Stimulated activated CD4-positive, alpha-beta T cell treated with anti-CD3 and anti-CD28 coated beads, Interleukin-1b, Interleukin-23, amount 100 ng/mL, for 4 hours (primary cell): ENCODE data around the gene GOLPH3.
A peak's percentile ranks its signal among the peaks of the same experiment; 100 is the strongest.

Source experiments
- DNase-seq, 2 donors: peaks; one replicate each; pipeline ENCODE4 v3.0.0-alpha.2; 2020; ENCODE audit warnings: low read depth in 2 of 2

Gene GOLPH3

DNA sequence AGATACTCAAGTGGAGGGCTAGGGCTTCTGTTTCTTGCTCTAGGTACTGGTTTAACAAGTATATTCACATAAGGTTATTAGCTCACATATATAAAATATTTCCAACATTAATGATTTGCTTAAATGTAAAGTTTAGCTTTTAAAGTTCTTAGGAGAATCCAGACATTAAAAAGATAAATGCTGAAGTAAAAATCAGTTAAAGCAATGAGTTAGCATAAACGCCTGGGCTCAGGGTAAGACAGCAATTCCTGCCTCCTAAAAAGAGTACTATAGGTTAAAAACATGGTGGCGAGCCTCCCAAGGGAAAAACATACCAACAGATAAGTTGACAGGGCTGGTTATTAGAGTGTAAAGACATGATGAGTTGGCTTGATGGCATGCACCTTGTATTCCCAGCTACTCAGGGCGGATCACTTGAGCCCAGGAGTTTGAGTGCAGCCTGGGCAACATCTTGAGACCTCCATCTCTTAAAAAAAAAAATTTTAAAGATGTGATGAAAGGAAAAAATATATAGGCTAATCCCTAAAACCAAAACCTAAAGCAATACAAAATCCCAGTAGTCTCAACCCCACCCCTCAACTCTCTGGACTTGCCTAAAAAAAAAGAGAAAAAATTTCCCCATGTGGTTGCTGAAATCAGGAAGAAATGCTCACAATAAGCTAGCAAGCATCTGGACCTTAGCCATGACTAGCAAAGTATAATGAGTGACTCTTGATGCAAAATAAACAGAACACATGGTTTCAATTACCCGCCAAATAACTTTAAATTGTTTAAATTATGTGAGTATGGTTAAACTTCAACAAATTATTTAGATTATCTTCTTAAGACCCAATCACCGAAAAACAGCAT is 3.6 kb downstream of the GOLPH3 start:
- no peak for DNase-seq

DNA sequence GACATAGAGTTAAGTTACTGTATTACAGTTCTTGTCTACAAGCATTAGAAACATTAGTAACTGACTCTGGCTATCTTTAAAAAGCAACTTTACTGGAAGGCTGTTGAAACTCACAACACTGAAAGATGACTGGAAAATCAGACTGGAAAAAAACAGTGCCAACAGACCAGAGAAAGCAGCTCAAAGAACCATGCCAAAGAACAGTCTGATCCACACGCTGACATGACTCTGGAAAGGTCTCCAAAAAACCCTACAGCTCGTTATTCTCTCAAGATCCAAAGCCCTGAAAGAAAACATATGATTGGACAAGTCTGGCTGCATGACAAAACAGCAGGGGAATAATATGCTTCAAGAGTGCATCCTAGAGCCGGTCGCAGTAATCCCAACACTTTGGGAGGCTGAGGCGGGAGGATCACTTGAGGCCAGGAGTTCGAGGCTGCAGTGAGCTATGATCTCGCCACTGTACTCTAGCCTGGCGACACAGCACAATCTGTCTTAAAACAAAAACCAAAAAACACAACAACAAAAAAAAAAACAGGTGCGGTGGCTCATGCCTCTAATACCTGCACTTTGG is 5.6 kb downstream of the GOLPH3 start:
- no peak for DNase-seq

DNA sequence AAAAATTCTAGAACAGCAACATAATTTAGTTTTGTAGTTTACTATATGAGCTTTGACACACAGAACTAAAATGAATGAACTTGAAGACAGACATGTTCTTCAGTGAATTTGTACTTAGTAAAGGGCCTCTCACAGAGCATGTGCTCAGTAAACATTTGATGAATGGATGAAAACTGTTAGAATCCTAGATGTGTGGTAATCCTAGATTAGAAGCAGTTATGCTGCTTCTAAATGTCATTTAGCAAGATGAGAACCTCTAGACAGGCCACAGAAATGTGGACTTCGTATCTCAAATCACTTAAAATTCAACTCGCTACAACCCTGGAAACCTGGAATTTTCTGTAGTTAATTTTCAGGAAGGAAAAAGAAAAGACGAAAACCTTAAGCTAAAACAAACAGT is 8.5 kb downstream of the GOLPH3 start:
- no peak for DNase-seq

DNA sequence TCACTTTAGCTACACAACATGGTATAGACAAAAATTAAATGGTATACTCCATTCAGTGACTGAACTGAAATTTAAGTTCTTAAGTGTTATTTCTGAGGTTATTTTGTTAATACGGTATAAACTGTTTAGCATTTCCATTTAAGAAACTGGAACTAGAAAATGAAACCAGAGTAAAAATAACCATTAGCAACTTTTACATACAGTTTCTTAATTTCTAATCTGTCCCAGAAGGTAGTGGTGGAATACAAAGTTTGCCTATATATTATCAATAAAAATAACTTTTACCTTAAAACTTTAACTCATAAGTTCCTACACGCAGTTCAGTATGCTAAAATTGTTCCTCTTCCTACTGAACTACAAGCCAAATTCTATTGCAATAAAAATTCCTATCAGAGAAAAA is 10.3 kb downstream of the GOLPH3 start:
- DNase-seq: no peak

DNA sequence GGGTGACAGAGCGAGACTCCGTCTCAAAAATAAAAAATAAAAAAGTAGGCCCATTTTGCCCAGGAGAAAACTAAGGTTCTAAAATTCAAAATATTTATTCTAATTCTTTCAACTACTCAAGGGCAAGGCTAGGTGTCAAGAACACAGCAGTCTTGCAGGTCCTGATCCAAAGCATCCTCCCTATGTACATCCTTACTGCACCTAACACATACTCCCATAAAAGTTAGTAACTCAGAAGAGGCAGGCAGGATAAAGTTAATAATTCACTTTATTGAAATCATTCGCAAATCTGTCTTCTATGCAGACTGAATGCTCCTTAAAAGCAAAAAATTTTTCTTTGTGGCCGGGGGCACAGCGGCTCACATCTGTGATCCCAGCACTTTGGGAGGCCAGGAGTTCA is 11.1 kb downstream of the GOLPH3 start:
- no peak for DNase-seq

DNA sequence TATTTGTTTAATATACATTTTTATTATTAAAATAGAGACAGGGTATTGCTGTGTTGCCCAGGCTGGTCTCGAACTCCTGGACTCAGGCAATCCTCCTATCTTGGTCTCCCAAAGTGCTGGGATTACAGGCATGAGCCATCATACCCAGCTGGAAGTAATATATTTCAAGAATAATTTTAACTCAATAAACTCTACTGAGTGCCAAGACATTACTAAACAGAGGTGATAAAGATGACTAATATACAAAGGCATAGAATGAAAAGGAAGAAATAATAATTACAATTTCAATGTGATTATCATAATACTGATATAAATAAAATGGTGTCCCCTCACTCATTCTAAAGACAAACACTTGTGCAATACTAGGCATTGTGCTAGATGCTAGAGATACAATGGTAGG is 13.9 kb downstream of the GOLPH3 start:
- DNase-seq: no peak

DNA sequence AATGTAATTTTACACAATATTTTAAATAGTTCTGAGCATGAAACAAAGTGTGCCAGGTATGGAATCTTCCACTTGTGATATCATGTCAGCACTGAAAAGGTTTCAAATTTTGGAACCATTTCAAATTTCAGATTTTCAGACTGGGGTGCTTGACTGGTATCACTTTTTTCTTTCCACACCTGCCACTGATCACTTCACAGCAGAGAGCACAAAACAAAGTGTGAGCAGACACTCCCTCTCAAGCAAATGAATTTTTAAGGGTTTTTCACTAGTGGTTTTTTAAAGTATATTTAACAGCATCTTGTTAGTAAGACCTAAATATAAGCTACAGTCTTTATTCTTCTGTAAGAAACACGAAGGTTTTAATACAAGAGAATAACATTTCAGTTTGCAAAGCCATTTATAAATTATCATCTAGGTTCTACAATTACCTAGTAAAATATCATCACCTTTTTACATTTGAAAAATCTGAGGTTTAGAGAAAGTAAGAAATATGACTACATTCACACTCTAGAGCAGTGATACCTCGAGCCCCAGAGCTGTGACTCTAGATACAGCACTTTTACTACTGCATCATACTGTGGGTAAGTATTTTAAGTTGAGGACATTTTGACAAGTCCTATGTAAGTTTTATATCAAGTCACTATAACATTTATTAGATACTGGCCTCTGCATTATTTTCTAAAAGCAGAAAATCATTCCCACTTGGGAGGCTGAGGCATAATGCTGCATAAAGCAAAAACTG is 14.6 kb downstream of the GOLPH3 start:
- DNase-seq: no peak

DNA sequence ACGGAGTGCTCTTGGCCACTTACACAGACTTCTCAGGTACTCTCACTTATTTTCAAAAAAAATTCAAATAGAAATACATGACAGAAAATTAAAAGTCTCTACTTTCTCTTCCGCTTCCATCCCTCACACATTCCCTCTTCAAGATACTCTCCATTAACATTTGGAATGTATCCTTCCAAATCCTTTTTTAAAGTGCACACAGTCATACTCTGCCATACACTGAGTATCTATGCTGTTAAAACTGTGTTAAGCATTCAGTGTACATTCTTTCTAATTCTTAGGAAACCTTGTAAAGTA is 15.5 kb downstream of the GOLPH3 start:
- no peak for DNase-seq

DNA sequence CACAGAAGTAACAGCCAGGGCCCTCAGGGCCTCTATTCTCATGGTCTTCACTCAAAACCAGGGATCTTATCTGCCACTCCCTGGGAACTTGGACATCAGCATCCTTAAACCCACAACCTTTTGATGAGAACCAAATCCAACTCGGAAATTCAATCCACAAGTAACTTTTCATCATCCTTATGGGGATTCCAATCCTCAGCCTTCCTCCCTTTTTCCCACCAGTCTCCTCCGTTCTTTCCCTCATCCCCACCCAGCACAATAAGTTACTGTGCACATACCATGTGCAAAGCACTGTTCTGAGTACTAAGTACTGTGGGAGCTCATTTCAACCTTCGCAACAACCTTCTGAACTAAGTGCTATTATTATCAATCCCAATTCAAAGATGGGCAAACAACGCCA is 17.0 kb downstream of the GOLPH3 start:
- no peak for DNase-seq

DNA sequence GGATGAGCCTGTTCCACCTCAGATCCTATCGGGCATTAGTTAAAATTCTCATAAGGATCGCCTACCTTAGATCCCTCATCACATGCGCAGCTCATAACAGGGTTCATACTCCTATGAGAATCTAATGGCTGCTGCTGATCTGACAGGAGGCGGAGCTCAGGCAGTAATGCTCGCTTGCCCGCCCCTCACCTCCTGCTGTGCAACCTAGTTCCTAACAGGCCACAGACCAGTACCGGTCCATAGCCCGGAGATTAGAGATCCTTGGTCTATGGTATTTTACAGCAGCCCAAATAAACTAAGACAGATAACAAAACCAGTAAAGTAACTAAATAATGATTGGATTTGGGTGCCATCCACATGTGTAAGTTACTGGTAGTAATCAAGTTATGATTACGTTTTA is 17.5 kb downstream of the GOLPH3 start:
- DNase-seq: no peak

DNA sequence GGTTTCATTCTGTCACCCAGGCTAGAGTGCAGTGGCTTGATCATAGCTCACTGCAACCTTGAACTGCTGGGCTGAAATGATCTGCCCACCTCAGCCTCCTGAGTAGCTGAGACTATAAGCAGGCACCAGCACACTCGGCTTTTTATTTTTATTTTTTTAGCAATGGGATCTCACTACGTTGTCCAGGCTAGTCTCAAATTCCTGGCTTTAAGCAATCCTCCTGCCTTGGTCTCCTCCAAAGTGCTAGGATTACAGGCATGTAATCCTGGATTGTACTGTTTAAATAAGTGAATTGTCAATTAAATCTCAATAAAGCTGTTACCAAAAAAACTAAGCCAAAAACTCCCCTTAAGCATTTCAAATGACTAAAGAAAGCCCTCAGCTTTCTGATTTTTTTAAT is 18.9 kb downstream of the GOLPH3 start:
- no peak for DNase-seq

DNA sequence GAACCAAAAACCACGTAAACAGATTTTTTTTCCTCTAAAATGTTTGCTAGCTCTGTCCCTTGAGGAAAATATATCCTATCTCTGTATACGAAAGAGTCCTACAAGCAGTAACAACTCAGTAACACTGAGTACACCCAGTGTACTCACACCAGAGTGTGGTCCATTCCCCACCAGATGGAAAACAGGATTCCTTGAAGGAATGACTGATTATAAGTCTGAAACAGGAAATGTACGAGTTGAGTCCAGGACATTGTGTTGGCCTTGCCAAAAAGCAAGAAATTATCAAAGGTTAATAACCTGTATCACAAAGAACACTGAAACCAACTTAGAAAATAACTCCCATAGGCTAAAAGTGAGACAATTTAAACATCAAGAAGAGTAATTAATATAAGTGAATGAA is 20.4 kb downstream of the GOLPH3 start:
- DNase-seq: no peak

DNA sequence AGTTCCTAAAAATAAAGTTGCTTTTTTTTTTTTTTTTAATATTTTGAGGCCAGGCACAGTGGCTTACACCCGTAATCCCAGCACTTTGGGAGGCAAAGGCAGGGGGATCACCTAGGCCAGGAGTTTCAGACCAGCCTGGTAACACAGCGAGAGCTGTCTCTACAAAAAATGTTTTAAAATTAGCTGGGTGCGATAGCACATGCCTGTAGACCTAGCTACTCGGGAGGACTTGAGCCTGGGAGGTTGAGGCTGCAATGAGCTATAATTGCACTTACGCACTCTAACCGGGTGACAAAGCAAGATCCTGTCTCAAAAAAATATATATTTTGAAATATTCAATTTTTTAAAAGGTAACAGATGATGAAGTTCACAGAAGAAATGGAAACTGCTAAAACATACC is 22.9 kb downstream of the GOLPH3 start:
- DNase-seq: no peak

DNA sequence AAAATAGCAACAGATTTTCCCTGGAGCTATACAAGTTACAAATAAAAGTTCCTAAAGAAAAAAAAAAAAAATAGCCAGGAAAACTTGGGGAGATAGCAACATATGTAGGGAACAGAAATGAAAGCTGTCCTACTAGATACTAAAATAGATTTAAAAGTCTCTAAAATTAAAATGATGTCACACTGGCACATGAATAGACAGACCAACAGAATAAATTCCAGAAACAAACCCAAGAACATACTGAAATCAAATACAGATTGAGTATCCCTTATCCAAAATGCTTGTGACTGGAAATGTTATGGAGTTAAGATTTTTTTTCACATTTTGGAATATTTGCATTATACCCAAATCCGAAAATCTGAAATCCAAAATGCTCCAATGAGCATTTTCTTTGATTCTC is 23.8 kb downstream of the GOLPH3 start:
- DNase-seq: no peak

DNA sequence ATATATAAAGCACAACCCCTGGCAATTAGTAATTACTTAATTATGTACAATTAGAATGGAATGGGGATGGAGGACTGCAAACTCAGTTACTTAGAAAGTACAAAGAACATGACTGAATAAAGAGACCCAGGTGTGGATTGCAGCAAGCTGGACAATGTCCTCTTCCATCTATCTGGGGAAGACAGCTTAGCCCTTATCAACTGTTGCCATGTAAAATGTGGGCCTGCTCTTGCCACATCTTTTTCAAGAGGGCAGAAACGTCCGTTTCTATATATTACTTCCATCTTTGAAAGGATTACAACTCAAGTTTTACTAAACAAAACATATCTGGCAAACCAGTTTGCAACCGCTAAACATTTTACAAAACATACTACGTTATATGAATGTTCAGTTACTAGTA is 26.2 kb downstream of the GOLPH3 start:
- DNase-seq: no peak

DNA sequence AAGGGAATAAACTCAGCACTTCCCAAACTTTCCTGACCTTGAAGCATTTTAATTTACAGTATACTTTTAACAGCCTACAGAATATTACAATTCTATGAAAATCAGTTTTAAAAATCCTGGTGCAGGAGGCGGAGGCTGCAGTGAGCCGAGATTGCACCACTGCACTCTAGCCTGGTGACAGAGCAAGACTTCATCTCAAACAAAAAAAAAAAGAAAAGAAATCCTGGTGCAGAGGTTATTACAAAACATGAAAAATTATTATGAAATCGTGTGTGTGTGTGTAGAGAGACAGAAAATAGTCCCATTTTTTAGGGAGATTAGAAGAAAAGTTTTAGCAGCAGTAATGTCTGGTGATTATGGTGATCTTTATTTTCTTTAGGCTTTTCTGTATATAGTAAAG is 26.9 kb downstream of the GOLPH3 start:
- DNase-seq: no peak

DNA sequence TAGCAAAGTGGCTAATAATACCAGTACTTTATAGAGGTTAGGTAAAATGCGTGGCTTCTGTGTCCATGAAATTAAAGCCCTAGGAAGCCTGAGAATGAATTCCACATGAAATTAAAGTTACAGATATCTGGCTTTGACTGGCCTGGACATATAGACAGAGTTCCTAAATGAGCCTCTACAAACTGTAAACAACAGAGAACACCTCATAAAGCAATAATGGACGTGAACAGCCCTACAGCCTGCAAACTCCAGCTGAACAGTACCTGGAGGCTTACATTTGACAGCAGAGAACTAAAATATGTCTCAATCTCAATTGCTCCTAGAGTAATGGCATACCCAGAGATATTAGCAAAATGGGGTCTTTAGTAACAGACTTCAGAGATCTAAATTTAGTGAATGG is 28.7 kb downstream of the GOLPH3 start:
- DNase-seq: no peak

DNA sequence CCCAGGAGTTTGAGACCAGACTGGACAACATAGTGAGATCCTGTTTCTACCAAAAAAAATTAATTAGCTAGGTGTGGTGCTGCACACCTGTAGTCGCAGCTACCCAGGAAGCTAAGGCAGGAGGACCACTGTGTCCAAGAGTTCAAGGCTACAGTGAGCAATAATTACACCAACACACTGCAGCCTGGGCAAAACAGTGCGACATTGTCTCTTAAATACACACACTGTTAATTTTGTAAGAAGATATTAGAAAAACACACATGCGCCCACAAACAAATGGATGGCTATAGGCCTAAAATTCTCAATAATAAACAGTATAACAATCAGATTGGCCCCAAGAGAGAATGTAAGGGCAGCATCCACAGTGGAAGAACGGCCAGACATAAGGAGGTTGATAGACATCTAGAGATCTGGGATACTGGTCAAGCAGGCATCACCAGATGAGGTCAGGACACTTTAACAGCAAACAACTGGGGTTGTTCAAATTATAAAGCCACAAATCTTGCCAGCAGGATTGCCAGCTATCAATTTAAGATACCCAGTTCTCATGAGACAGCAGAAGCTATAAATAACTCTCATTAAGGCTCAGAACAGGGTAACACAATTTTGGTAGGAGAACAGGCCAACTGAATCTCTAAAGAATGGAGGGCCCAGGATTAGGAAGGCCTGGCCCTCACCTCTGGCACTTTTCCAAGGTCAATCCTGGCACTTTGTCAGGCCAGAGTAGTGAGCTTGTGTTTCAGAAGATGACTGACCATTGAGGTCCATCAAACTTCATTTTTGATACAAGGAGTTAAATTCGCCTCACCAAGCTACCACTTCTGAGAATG is 29.5 kb downstream of the GOLPH3 start:
- DNase-seq: no peak

DNA sequence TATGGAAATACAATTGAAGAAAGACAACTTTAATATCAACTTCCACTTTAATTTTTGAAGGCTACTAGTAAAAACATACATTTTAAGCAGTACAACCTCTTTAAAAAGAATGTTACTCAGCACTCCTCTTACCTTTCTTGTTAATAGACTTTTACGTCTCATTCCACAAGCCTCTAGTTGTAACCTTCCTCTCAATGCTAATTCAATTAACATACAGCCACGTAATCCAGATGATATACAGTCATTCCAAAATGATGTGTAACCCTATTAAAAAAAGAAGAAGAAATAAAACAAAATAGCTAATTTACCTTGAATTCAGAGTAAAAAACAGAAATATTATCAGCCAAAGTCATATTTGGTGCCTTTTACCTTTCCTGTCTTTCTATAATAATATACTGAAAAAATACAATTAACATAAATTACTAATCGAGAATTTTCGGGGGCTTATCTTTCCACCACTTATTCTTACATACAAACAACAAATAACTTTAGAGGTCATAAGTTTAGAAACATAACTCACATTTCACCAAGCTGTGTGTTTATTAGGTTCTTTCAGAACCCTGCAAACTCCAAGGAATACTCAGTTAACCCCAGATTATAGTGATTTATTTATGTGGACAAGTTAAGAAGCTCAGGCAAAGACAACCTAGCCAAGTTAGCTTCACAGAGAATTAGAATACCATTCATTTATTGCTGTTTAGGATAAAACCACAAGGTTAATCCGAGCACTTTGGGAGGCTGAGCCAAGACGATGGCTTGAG is 30.3 kb downstream of the GOLPH3 start:
- DNase-seq: no peak

DNA sequence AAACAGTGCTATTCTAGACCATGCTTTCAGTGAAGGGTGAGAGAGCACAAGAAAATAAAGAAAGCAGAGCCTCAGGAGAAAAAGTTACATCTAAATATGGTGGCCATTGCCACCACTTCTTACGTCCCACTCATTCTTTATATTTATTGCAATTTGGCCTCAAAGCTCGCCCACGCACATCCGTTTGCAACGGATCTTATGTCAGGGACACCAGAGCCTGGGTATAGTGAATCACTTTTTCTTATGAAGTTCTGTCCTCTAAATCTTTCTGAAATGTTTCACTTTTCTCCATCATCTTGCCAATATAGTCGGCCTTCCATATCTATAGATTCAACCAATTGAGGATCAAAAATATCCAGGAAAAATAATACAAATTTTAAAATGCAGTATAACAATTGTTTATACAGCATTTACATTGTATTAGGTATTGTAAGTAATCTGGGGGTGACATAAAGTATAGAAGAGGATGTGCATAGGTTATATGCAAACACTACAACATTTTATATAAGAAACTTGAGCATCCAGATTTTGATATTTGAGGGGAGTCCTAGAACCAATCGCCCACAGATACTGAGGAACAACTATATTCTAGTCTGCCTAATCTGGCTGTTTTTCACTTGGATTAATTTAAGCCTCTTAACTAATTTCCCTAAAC is 35.2 kb downstream of the GOLPH3 start:
- peak; percentile 47 to 51 for DNase-seq

DNA sequence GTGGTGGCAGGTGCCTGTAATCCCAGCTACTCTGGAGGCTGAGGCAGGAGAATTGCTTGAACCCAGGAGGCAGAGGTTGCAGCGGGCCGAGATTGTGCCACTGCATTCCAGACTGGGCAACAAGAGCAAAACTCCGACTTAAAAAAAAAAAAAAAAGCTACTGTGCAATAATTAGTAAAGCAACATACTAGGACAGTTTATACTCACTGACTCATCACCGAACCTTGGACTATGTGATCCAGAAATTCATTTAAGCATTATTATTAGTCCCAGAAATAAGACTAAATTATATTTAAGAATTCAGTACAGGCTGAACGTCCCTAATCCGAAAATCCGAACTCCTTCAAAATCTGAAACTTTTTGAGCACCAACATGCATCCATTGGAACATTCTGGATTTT is 37.8 kb downstream of the GOLPH3 start:
- no peak for DNase-seq
